ENCODE measurements around the gene MBD3L3.
A peak's percentile ranks its signal among the peaks of the same experiment; 100 is the strongest.
"Not testable (repeated sequence)": the region's sequence is repeated elsewhere in the genome, so short reads cannot be mapped to it uniquely, and the experiment has no call there.

Gene MBD3L3

GRCh38 chr19:7058576-7058975 lies at the start of gene MBD3L3:
MBD3L3 (minus strand) TSS chr19:7058676; CDS start chr19:7058605, 71 bp downstream.
- DNase-seq, result not testable (repeated sequence)

- no peak for DNase-seq
These were observed 48.5 kb upstream of the MBD3L3 start for GRCh38 chr19:7106711-7107657.

- no peak for DNase-seq
These were observed 46.4 kb upstream of the MBD3L3 start for GRCh38 chr19:7104747-7105447.

- DNase-seq, result no peak
These were observed 43.2 kb upstream of the MBD3L3 start for GRCh38 chr19:7101498-7102253.

GRCh38 chr19:7099597-7099921 lies 41.1 kb upstream of the MBD3L3 start:
- DNase-seq, result no peak

GRCh38 chr19:7098701-7099596 lies 40.5 kb upstream of the MBD3L3 start:
- DNase-seq, result peak; percentile 59

GRCh38 chr19:7098096-7098495 lies 39.6 kb upstream of the MBD3L3 start:
- no peak for DNase-seq

- no peak for DNase-seq
These were observed 30.5 kb upstream of the MBD3L3 start for GRCh38 chr19:7088999-7089398.

- no peak for DNase-seq
These were observed 24.8 kb upstream of the MBD3L3 start for GRCh38 chr19:7083076-7083956.

- DNase-seq, result no peak
These were observed 19.5 kb upstream of the MBD3L3 start for GRCh38 chr19:7078008-7078407.

GRCh38 chr19:7076151-7076550 lies 17.7 kb upstream of the MBD3L3 start:
- no peak for DNase-seq

GRCh38 chr19:7074705-7075282 lies 16.3 kb upstream of the MBD3L3 start:
- DNase-seq, result no peak

GRCh38 chr19:7072541-7072940 lies 14.1 kb upstream of the MBD3L3 start:
- no peak for DNase-seq

GRCh38 chr19:7069904-7070226 lies 11.4 kb upstream of the MBD3L3 start:
- no peak for DNase-seq

GRCh38 chr19:7069042-7069903 lies 10.8 kb upstream of the MBD3L3 start, which contains the start of gene ZNF557:
ZNF557 (plus strand) TSS chr19:7069703; CDS start chr19:7075075, 5,372 bp downstream.
- DNase-seq, result peak; percentile 88

GRCh38 chr19:7068599-7068998 lies 10.1 kb upstream of the MBD3L3 start:
- DNase-seq, result no peak

GRCh38 chr19:7067716-7068115 lies 9.2 kb upstream of the MBD3L3 start:
- DNase-seq, result no peak

- not testable (repeated sequence) for DNase-seq
These were observed 8.6 kb upstream of the MBD3L3 start for GRCh38 chr19:7067122-7067521.

GRCh38 chr19:7063764-7064418 lies 5.4 kb upstream of the MBD3L3 start:
- no peak for DNase-seq

All from GF-D8 (cell line).